ENCODE data around the gene RBM10.

DNA sequence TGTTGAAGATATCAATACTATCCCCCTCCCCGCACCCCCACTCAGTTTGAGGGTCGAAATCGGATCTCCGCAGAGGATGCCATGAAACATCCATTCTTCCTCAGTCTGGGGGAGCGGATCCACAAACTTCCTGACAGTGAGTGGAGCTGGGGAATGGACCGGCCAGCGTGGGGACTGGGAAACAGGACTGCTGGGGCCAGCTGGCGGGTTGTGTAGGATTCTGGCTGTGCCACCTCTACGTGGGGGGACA, 82.2 kb downstream of the RBM10 start:
- no peak for TF ChIP-seq EZH2 (IDR thresholded peaks at IDR 0.05; ENCODE audit: borderline replicate concordance, insufficient read depth, low read depth, low read length, poor library complexity, severe bottlenecking)
- TF ChIP-seq, protein P1, sequence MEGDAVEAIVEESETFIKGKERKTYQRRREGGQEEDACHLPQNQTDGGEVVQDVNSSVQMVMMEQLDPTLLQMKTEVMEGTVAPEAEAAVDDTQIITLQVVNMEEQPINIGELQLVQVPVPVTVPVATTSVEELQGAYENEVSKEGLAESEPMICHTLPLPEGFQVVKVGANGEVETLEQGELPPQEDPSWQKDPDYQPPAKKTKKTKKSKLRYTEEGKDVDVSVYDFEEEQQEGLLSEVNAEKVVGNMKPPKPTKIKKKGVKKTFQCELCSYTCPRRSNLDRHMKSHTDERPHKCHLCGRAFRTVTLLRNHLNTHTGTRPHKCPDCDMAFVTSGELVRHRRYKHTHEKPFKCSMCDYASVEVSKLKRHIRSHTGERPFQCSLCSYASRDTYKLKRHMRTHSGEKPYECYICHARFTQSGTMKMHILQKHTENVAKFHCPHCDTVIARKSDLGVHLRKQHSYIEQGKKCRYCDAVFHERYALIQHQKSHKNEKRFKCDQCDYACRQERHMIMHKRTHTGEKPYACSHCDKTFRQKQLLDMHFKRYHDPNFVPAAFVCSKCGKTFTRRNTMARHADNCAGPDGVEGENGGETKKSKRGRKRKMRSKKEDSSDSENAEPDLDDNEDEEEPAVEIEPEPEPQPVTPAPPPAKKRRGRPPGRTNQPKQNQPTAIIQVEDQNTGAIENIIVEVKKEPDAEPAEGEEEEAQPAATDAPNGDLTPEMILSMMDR (IDR thresholded peaks at IDR 0.05) = no peak
